GM23248 (cell line): ENCODE data around the gene CFL1.

Experiments used
- EZH2 ChIP-seq: fragments of 200-600 bp; sonication (generic); IDR thresholded peaks from 2 replicates; pipeline ENCODE4 v1.6.1; 2018; ENCODE audit warnings: antibody characterized with exemption, mild to moderate bottlenecking; ENCODE audit not compliant: insufficient read depth, poor library complexity, severe bottlenecking
- EZH2phosphoT487 ChIP-seq: fragments of 200-600 bp; sonication (generic); IDR thresholded peaks from 2 replicates; pipeline ENCODE4 v1.6.1; 2018; ENCODE audit warnings: antibody characterized with exemption, moderate library complexity, mild to moderate bottlenecking, low read depth; ENCODE audit not compliant: insufficient read depth

- TF ChIP-seq EZH2 (no peak), EZH2phosphoT487 (no peak)
These were observed 22.0 kb upstream of the CFL1 start for GRCh38 chr11:65880027-65880426.
